IPS-18a (cell line): ENCODE data around the gene BABAM2.

Experiments
- H3K27ac ChIP-seq: one replicate; pipeline ENCODE4 v1.5.1; 2013; ENCODE audit warnings: low read length
- H3K27me3 ChIP-seq: one replicate; pipeline ENCODE4 v1.6.1; 2013; ENCODE audit warnings: mild to moderate bottlenecking, low read length; ENCODE audit not compliant: control insufficient read depth, insufficient read depth
- H3K36me3 ChIP-seq: one replicate; pipeline ENCODE4 v1.6.1; 2013; ENCODE audit warnings: low read depth, low read length; ENCODE audit not compliant: control insufficient read depth
- H3K4me1 ChIP-seq: one replicate; pipeline ENCODE4 v1.6.1; 2013; ENCODE audit warnings: low read depth, low read length; ENCODE audit not compliant: control insufficient read depth
- H3K4me3 ChIP-seq: one replicate; pipeline ENCODE4 v1.5.1; 2013; ENCODE audit warnings: low read length
- H3K9ac ChIP-seq: one replicate; pipeline ENCODE4 v1.6.1; 2013; ENCODE audit warnings: mild to moderate bottlenecking, low read length, moderate library complexity
- H3K9me3 ChIP-seq: one replicate; pipeline ENCODE4 v1.6.1; 2013; ENCODE audit warnings: low read depth, low read length; ENCODE audit not compliant: control insufficient read depth

BABAM2 gene

DNA sequence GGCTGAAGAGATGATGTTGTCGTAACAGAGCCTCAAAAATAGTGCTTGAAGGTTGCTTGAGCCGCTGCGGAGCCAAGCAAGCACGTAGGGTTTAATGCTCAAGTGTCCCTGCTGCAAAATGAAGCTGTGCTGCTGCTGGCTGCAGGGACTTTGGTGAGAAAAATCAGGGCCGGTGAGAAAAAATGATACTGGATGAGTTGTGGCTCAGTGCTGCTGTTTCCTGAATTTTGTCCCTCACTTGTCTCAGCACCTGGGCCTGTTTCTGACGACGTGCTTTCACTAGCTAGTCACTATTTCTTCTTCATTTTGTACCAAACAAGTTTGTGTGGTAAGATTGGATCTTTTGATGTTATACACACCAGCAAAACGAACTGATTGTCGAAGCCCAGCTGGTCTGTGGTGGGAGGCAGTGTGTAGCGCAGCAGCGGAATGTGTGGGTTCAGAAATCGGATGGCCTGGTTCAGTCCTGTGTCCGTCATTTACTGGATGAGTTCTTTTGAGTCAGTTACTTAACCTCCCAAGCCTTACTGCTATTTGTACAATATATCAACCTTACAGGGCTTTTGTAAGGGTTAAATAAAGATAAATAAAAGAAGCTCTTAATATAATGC is 329.3 kb downstream of the BABAM2 start:
- Histone ChIP-seq H3K4me3 (no peak overlapping the region), H3K4me1 (no peaks in the 10 kb centered on the region), H3K9me3 (no peaks in the 10 kb centered on the region), H3K27ac (no peak overlapping the region), H3K36me3 (no peaks in the 10 kb centered on the region), H3K9ac (no peak overlapping the region), H3K27me3 (no peaks in the 10 kb centered on the region)

DNA sequence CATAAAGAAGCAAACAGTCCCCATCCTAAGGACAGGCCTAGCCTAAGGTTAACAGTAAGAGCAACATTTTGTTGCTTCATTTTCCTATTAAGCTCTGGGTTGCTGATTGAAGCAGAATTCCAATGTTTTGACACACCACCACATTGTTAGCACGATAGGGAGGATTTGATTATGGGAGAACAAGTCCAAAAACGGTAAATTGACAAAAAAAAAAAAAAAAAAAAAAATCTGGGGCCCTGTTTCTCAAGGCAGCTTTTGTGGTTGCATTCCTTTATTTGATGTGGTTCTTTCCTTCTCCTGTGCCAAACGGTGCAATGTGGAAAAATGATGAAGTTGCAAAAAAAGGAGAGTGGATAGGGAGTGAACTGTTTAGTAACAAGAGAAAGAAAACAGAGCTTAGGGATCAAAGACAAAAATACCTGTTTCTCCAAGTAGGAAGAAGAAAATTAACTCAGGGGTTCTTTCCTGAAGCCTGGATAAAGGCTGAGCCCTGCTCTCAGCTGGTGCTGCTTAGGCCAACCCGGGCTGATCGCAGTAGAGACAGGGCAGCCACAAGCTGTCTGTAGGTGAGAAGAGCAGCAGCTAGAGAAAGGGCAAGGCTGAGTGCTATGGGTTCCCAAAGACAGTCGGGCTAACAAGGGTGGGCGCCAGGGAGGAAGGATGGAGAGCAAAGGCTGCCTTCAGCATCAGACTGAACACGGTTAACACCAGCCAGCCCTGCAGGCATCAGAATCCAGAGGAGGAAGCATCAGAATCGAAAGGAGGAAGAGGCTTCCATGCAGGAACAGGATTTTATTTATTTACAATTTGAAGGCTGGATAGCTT is 334.3 kb downstream of the BABAM2 start:
- Histone ChIP-seq H3K27ac (no peak overlapping the region), H3K4me3 (no peak overlapping the region), H3K36me3 (no peaks in the 10 kb centered on the region), H3K9ac (no peak overlapping the region), H3K4me1 (no peaks in the 10 kb centered on the region), H3K27me3 (no peaks in the 10 kb centered on the region), H3K9me3 (no peaks in the 10 kb centered on the region)

DNA sequence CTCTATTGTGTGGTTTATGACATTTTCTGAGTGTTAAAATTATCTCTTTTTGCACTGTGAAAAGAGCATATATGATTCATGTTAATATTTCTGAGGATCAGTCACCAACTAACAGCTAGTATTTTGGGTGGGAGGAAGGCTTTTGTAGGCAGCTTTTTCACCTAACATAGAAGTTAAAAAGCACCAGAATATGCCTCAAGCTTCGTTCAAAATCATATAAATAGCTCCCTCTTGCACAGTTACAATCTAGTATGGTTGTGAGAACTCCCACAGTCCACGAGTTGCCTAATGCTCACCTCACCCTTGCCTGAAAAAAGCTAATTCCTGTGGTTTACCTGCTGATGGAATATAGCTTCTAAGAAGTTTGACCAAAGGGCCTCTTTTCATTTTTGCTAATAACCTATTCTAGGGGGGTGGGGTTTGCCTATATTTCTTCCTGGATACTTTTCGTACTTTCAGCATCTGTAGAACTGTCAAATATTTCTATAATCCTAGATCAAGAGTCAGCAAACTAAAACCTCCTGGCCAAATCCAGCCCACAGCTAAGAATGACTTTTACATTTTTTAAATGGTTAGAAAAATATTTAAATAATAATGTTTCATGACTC is 335.0 kb downstream of the BABAM2 start:
- Histone ChIP-seq H3K36me3 (no peaks in the 10 kb centered on the region), H3K4me1 (no peaks in the 10 kb centered on the region), H3K9me3 (no peaks in the 10 kb centered on the region), H3K9ac (no peak overlapping the region), H3K4me3 (no peak overlapping the region), H3K27me3 (no peaks in the 10 kb centered on the region), H3K27ac (no peak overlapping the region)

DNA sequence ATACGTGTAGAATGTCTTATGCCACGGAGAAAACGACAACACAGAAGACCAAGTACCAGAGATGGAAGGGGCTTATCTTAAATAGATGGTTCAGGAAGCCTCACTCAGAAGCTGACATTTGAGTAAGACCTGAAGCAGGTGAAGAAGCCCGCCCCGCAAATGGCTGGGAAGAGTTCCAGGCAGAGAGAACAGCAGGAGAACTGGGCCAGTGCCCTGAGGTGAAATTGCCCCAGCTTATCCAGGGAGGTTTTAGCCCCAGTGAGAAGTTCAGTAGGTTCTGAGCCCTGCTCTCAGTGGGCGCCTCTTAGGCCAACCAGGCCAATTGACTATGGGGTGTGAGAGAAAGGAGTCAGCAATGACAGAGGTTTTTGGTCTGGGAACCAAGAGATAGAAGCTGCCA is 336.0 kb downstream of the BABAM2 start:
- Histone ChIP-seq H3K9ac (no peak overlapping the region), H3K4me1 (no peaks in the 10 kb centered on the region), H3K27me3 (no peaks in the 10 kb centered on the region), H3K9me3 (no peaks in the 10 kb centered on the region), H3K36me3 (no peaks in the 10 kb centered on the region), H3K27ac (no peak overlapping the region), H3K4me3 (no peak overlapping the region)

DNA sequence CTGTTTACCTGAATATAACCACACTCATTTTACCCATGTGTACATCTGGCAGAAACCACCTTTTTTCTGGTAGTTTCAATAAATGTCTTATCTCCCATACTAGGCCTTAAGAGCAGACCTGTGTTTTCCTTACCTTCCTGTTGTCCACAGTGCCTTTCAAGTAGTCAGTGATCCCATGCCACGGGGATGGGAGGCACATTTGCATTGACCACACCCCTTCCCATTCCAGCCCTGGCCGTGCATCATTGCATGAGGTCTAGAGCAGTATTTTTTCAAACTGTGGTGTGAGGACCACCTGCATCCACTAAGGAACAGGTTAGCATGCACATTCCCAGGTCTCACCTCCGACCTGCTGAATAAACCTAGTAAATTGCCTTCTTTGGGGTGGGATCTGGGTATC is 337.0 kb downstream of the BABAM2 start:
- no peaks in the 10 kb centered on the region for H3K36me3 ChIP-seq
- H3K27me3 ChIP-seq = no peaks in the 10 kb centered on the region
- no peak overlapping the region for H3K4me3 ChIP-seq
- no peaks in the 10 kb centered on the region for H3K4me1 ChIP-seq
- no peaks in the 10 kb centered on the region for H3K9me3 ChIP-seq
- H3K9ac ChIP-seq = no peak overlapping the region
- no peak overlapping the region for H3K27ac ChIP-seq

DNA sequence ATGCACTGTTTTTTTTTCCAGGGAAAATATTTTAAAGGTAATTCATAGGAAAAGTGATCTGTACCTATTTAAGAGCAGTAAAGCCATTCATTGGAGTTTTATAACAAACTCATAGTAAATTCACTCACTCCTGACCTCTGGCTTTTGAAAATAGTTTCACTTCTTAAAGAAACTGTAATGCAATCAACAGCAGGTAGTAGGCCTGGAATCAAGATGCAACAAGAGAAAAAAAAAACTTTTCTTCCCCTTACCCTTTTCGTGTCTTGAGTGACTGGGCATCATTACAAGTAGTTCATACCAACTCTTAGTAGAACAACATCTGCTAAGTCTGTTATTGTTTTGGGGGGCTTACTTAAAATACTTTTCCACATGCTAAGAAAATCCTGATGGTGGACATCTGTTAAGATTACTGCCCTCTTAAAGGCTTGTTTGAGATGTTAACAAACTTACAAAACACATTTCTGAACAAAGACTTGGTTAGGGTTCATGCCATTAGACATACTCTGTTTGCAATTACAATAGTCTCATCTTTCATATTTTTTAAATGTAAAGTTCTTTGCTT is 338.0 kb downstream of the BABAM2 start:
- Histone ChIP-seq H3K4me3 (no peak overlapping the region), H3K9ac (no peak overlapping the region), H3K27me3 (no peaks in the 10 kb centered on the region), H3K9me3 (no peaks in the 10 kb centered on the region), H3K36me3 (no peaks in the 10 kb centered on the region), H3K4me1 (no peaks in the 10 kb centered on the region), H3K27ac (no peak overlapping the region)

DNA sequence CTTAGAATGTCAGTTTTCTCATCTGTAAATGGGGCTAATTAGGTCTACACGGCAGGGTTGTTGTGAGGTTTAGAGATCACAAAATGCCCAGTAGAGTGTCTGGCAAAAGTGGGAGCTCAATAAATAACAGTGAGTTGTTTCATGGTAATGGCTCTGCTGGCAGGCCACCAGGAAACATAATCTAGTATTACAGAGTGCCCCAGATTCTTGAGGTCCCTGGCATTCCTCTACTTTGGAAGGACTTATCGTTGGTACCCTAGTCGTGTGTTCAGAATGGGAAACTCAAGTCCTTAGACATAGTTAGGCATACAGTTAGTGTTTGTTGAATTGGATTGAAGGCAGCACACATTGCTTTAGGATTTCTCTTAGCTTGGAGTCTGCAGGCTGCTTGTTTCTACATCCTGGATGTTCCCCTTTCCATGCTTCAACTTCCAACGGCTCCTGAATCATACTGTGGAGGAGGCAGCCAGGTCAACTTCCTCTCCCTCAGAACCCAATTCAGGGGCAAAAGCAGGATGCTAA is 340.6 kb downstream of the BABAM2 start:
- no peaks in the 10 kb centered on the region for H3K27me3 ChIP-seq
- no peaks in the 10 kb centered on the region for H3K9me3 ChIP-seq
- H3K4me3 ChIP-seq = no peak overlapping the region
- H3K4me1 ChIP-seq = no peaks in the 10 kb centered on the region
- H3K36me3 ChIP-seq = no peaks in the 10 kb centered on the region
- no peak overlapping the region for H3K27ac ChIP-seq
- no peak overlapping the region for H3K9ac ChIP-seq

DNA sequence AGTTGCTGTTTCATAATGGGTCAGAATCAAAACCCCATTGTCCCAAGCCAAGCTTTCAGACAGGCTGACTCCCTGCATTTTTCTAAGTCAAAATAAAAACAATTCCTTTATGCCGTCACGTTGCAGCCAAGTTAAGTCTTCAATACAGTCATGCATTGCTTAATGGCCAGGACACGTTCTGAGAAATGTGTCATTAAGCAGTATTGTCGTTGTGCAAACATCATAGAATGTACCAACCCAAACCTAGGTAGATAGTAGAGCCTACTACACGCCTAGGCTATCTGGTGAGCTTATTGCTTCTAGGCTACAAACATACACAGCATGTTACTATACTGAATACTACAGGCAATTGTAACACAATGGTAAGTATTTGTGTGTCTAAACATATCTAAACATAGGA is 341.8 kb downstream of the BABAM2 start:
- Histone ChIP-seq H3K4me3 (no peak overlapping the region), H3K9me3 (no peaks in the 10 kb centered on the region), H3K9ac (no peak overlapping the region), H3K4me1 (no peaks in the 10 kb centered on the region), H3K27ac (no peak overlapping the region), H3K36me3 (no peaks in the 10 kb centered on the region), H3K27me3 (no peaks in the 10 kb centered on the region)

DNA sequence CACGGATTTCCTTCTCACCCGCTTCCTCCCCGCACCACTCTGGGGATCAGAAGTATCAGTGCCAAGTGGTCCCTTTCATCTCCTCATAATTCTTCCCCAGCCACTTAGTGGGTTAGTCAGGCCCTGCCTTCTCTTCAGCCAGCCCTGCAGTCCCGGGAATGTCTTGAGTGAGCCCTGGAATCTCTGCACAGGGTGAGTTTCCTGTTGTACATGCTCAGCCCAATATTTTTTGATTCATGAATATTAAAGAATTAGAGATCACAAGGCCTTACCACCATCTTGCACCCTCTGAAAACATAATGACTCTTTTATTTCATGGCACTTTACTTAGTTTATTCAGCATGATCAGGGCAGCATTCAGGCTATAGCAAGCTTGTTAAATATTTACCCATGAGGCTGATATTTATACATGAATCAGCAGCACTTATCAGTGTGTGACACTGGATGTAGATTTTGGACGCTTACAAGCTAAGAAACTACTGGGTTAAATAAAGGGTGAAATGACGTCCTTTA is 342.7 kb downstream of the BABAM2 start:
- Histone ChIP-seq H3K9ac (no peak overlapping the region), H3K27ac (no peak overlapping the region), H3K4me1 (no peaks in the 10 kb centered on the region)

DNA sequence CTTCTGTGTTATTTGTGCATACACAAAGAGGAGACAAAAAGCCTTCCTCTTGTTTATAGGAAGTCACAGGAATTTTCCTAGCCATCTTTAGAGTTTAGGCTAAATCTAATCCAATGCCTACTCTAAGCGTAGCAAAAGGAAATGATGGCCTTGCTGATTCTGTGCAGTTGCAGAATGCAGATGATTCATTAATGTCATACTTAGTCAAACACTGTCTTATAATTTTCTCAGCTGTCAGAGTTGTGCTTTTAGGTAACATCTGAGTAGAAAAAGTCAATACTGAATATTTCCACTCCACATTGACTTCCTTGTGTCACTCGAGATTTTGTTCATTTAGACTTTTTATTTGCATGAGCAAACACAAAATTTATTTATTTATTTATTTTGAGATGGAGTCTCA is 344.3 kb downstream of the BABAM2 start:
- no peak overlapping the region for H3K4me3 ChIP-seq
- no peaks in the 10 kb centered on the region for H3K27me3 ChIP-seq
- no peaks in the 10 kb centered on the region for H3K9me3 ChIP-seq
- H3K4me1 ChIP-seq = no peaks in the 10 kb centered on the region
- H3K36me3 ChIP-seq = no peaks in the 10 kb centered on the region
- no peak overlapping the region for H3K27ac ChIP-seq
- no peak overlapping the region for H3K9ac ChIP-seq

More for the DNA sequence above, 342.7 kb downstream of the BABAM2 start:
- Histone ChIP-seq H3K9me3 (no peaks in the 10 kb centered on the region), H3K27me3 (no peaks in the 10 kb centered on the region), H3K36me3 (no peaks in the 10 kb centered on the region), H3K4me3 (no peak overlapping the region)

DNA sequence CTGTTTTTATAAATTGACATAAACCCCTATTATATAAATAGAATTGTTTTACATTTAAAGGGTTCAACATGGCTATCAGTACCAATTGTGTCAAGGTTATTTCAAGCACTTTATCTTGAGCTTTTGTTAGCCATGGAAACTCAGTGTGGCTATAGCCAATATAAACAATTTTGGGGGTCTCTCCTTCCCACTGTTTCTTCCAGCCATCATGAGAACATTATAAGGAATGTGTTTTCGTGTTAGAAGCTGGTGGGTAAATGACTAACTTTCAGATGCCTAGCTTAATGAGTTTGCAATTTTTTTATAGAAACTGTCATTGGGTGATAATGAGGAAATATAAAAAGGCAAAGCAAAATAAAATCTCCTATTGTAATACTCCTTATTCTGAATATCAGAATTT is 348.7 kb downstream of the BABAM2 start:
- Histone ChIP-seq H3K27me3 (no peaks in the 10 kb centered on the region), H3K36me3 (no peaks in the 10 kb centered on the region), H3K4me3 (no peak overlapping the region), H3K27ac (no peak overlapping the region), H3K4me1 (no peaks in the 10 kb centered on the region), H3K9me3 (no peaks in the 10 kb centered on the region), H3K9ac (no peak overlapping the region)
